GM18519 (cell line): Measurements from ENCODE around the gene AKT1.

Experiments used
- ATAC-seq: cut with Tn5 transposase; IDR thresholded peaks from one replicate; pipeline ENCODE4 v1.9.1; 2021; ENCODE audit warnings: mild to moderate bottlenecking, moderate library complexity; ENCODE audit not compliant: unreplicated experiment, low FRiP score

The AKT1 gene

GRCh38 chr14:104800015-104800770, 4.6 kb upstream of the AKT1 start:
- ATAC-seq = no peak

- ATAC-seq = no peak
Measured at GRCh38 chr14:104799244-104800014, 3.9 kb upstream of the AKT1 start.

- ATAC-seq = no peak
Measured at GRCh38 chr14:104798300-104799243, 3.0 kb upstream of the AKT1 start.

- ATAC-seq = no peak
Measured at GRCh38 chr14:104797115-104798044, 1.8 kb upstream of the AKT1 start.

GRCh38 chr14:104796687-104797081, 1.1 kb upstream of the AKT1 start:
- no peak for ATAC-seq

- ATAC-seq = no peak
Measured at GRCh38 chr14:104795781-104796686, 486 bp upstream of the AKT1 start.

- ATAC-seq = no peak
Measured at GRCh38 chr14:104794631-104794992, 936 bp downstream of the AKT1 start.

- no peak for ATAC-seq
Measured at GRCh38 chr14:104794099-104794498, 1.4 kb downstream of the AKT1 start.

- no peak for ATAC-seq
Measured at GRCh38 chr14:104793703-104793959, 1.9 kb downstream of the AKT1 start.

GRCh38 chr14:104792945-104793702, 2.4 kb downstream of the AKT1 start:
- no peak for ATAC-seq

- no peak for ATAC-seq
Measured at GRCh38 chr14:104792101-104792884, 3.3 kb downstream of the AKT1 start.

- ATAC-seq = no peak
Measured at GRCh38 chr14:104791425-104791824, 4.1 kb downstream of the AKT1 start.

- no peak for ATAC-seq
Measured at GRCh38 chr14:104789752-104790743, 5.5 kb downstream of the AKT1 start.

- ATAC-seq = no peak
Measured at GRCh38 chr14:104788873-104789663, 6.5 kb downstream of the AKT1 start.

GRCh38 chr14:104788161-104788818, 7.3 kb downstream of the AKT1 start:
- no peak for ATAC-seq
